Measurements from ENCODE around the gene XKR3.

- TF ChIP-seq CTCF (IDR thresholded peaks at IDR 0.05; ENCODE audit: low read depth, low read length) (no peak), EZH2phosphoT487 (IDR thresholded peaks at IDR 0.05; ENCODE audit: low read depth) (no peak)
Observed at GRCh38 chr22:16845881-16846280, 20.7 kb upstream of the XKR3 start.
